GM21367 (cell line): ENCODE measurements around the gene DPP9.

Source experiments
- ATAC-seq: cut with Tn5 transposase; IDR thresholded peaks from one replicate; pipeline ENCODE4 v1.9.1; 2021; ENCODE audit not compliant: unreplicated experiment

The DPP9 gene

DNA sequence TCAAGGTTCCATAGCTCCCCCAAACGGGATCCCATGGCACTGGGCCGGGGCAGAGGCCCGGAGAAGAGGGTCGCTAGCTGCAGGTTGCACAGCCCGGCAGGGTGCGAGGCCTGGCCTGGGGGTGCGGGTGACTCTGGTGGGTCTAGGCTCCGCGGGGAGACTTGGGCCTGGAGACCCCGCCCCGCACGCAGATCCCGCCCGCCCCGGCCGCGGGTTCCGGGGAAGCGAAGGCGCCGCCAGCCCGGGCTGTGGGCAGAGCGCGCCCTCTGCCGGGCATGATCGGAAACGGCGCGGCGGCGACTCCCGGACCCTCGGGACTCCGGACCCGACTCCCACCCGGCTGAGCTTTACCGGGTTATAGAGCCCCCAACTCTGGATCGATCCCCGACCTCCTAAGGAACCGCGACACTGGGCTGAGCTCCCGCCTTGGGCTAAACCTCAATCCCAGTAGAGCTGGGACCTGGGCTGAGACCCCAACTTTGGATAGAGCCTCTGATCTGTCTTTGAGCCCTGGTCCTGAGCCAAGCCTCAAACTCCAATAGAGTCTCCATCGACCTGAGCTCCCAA is 87.4 kb downstream of the DPP9 start:
- ATAC-seq = no peak

DNA sequence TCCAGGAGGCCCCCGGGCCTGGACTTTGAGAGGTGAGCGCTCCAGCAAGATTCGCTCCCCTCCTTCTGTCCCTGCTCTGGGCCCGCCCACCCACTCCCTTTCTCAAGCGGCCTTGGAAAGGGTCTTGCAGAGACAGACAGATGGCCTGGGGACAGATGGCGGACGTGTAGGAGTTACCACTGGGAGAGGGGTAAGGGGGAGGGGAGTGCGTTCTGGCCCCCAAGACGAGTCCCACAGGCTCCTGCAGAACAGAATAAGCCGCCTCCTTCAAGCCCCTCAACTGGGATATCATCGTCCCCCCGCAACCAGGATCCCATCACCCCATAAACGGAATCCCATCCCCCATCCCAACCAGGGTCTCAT is 87.9 kb downstream of the DPP9 start:
- no peak for ATAC-seq

GRCh38 chr19:4633140-4633967 is 90.3 kb downstream of the DPP9 start:
- no peak for ATAC-seq
